Measurements from ENCODE around the gene ERF.

The ERF gene

DNA sequence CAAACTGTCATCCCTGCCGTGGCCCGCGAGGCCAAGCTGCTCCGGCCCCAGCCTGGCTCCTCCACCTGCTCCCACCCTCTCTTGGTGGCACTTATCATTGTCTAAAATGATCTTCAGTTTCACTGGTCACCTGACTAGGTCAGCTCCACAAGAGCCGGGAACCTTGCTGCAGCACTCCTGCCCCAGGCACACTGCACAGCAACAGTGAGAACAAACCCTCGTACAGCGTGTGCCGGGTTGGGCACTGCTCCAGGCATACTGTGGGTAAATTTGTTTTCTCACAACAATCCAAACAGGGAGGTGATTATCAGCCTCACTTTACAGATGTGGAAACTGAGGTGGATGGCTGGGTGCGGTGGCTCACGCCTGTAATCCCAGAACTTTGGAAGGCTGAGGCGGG is 46.3 kb downstream of the ERF start:
- DNase-seq, result no peak

DNA sequence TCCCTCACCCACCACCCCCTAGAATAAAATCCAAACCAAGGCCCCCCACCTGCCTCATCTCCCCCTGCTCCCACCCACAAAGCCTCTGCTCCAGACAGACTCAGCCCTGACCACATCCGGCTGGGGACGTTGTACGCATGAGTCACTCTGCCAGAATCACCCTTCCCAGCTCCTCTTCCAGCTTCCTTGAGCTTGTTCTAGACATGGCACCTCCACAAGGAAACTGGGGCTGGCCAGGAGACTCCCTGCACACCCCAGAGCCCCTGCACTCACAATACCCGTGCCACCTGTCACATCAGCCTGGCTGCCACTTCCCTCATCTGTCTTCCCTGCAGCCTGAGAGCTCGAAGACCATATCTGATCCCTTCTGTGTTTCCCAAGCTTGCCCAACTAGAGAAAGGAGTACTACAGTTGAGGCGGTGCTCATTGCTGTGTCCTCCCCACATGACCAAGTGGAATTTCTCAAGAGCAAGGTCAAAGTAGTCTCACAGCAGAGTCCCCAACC is 47.1 kb downstream of the ERF start:
- DNase-seq, result no peak

DNA sequence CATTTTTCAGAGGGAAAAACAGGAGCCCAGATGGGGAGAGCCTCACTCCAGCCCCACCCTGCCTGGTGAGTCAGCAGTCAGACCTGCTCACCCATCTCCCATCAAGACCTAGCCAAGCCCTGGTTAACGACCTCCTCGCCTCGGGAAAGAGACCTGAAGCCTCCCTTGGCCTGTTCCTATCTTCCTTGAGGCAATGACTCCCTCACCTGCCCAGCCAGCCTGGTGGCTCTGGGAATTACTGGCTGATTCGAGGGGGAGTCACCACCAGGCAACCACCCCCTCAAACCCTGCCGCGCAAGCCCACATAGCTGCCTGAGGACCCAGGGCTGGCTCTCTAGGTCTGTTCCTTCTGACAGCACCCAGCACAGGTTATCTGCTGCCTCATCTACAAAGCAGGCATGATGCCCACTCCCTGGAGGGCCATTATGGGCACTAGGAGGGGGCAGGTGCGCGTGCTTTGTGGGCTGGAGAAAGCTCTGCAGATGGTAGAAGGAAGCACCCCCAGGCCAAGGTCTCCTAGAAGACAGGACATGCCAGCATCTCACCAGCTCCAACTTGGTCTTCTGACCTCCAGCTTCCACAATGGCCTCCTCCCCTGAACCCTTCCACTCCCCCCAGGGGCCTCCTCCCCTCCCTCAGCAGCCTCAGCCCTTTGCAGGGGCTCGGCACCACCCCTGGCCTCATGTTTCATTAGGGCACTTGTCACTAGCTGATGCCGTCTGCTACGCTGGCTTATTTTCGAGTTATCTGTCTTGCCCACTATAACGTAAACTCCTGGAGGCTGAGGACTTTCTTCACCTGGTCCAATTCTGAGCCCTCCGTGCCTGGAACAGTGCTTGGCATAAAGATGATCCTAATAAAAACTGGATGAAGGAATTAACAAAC is 47.8 kb downstream of the ERF start:
- no peak for DNase-seq

DNA sequence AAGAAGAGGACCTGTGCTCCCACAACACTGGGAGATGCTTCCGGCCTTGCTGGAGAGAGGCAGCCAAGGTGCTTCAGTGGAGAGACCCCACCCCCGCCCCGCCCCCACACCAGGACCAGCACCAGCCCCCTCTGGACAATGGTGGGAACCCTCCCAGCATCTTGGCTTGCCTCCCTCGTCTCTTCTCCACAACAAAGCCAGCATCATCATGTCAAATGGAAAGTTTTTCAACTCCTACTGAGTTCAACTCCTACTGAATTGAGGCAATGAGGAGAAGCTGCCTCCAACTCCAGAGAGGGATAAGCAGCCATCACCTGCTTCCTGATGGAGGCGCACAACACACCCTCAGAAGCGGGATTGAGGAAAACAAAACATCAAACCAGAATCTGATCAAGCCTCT is 50.3 kb downstream of the ERF start:
- DNase-seq, result no peak

DNA sequence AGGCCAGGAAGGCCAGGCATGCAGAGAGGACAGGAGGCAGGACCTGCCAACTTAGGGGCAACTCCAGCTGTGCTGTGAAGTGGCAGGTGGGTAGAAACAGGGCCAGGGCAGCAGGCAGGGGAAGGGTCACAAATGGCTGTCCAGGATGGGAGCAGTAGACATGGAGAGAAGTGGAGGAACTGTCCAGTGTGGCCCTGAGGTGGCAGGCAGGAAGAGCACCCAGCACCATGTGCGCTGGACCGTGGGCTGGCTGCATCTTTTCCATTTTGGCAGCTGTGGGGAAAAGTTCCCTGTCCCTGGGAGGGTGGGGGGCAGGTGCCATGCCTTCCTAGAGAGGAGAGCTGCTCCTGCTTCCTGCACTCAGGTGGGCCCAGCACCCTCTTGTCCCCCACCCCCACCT is 51.2 kb downstream of the ERF start:
- DNase-seq, result no peak

DNA sequence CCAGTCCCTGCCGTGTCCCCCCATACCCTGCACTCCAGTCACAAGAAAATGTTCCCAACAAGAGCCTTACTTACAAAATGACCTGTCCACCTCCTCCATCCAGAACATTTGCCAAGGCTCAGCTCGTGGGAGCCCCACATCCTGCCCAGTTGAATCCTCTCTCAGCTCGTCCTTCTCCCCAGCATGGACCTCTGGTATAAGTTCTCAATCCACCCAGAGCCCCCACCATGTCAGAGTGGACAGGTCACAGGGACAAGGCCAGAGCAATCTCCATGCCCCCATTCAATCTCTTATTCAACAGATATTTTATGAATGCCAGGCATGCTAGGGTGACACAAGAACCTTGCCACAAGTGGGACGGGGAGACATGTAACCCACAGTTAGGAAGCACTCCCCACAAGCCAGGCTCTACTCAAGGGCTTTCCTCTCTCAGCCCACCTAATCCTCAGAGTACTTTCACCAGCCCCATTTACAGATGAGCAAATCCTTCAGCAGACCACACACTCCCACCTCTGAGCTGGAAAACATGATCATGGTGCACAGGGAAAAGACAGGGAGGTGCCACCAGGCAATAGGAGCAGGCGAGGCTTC is 52.5 kb downstream of the ERF start:
- DNase-seq, result no peak

DNA sequence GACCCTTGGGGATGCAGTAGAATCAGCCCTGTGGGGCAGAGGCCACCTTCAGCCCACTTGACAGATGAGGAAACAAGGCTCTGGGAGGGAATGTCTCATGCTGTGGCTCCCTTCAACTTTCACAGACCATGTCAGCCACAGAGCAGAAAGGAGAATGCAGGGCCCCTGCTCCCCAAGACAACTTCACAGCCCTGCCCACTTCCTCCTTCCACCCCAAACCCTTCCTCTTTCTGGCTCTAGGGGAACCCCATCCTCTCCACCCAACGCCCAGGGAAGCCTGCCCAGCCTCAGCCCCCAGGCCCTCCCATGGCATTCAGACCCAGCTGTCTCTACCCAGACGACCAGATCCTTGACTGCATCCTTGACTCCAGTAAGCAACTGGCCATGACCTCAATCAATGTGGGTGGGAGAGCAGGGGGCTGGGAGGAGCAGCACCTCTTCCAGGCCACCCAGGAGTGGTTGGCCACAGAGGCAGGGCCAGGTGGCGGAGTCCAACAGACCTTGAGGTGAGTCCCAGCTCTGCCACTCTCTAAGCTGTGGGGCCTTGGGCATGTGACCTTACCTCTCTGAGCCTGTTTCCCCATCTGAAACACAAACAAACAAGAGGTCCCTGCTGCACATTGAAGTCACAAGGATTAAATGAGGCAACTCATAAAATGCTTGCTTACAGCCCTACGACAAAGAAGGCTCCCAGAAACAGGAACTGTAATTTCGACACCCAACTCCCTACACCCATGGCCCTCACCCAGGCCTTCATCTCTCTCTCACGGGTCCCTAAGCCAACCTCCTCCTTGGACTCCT is 53.2 kb downstream of the ERF start:
- no peak for DNase-seq

DNA sequence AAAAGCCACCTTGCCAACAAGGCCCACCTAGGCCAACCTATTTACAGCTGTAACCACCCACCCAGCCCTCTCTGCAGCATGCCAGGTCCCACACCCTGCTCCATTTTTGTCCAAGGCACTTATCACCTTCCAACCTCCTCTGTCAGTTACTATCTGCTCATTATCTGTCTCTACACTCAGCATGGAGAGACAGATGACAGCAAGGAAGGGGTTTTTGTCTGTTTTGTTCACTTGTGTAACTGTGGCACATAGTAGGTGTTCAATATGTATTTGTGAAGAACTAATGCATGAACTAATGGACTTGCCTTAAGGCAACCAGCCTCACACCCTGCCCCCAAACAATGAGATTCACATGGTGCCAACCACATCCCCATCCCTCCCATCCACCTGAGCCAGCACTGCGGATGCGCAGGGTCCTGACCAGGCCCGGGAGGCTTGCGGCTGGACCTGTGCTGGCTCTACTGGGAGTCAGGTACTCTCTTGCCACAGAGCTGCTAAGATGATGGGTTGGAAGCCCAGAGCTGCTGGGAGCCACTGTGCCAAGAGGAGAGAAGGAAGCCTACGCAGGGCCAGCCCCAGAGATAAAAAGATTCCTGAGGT is 54.7 kb downstream of the ERF start:
- DNase-seq, result no peak

DNA sequence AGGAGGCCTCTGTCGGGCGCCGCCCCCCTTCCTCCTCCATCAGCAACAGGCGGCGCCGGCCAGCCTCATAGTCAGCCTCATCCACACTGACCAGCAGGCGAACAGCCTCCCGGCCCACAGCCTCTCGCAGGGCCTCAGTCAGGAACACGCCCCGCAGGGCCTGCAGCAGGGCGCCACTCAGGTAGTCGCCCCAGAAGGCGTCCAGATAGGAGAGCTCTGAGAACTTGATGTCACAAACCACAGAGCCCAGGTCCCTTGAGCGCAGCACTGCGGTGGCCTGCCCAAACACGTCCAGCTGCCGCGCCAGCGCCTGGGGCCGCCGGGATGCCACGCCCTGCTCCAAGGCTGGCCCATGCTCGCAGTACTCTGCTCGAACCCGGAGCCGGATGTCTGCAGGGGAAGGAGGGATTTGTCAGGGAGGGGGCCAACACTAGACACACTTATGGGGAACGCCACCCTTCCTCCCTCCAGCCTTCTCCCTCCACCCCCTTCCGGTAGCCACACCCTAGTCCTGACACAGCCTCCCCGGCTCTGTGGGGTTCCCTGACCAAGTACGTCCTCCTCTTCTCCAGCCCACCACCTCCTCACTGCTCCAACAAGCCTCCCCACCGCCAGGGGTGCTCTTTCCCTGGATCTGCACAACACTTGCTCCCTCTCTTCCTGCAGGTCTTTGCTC is 55.4 kb downstream of the ERF start:
- DNase-seq, result peak; percentile 36

DNA sequence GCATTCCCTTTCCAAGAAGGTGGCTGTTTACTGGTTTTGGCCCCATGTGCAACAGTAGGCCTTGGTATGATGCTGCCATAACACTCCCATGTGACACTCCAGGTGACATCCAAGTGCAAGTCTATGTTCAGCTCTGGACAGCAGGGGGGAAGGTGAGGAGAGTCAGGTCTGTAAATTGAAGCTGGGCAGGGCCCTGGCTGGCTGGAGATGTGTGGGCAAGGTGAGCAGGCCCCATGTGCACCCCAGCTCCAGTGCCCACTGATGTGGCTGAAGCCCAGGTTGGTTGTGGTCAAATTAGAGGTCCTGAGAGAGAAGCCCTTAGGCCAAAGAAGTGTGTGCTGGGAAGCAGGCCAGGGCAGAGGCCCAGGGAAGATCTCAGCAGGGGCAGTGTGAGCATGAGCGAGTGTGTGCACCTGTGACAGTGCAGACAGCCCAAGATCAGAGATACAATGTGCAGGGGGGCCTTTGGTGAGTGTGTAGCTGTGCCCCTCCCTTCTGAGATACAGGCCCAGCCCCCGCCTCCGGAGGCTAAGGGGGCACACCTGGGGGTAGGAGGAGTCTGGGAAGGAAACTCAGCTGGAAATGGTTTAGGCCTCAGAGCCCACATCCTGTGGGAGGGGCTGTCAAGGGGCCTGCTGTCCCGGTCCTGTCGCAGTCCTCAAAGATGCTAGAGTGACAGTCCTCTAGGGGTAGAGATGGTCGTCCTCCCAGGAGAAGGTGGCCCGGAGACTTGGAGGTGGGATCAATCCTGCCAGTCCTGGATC is 56.1 kb downstream of the ERF start:
- DNase-seq, result peak; percentile 37

Data from activated gamma-delta T cell (primary cell).